Activated B cell treated with CpG ODN at 0.5 μM for 24 hours (primary cell): ENCODE measurements around the gene SFI1. TPM values are rescaled to one million over a fixed set of nuclear protein-coding genes. Genes with fewer than 3 reads are reported as not detected.

Experiments
- ATAC-seq: fragments of 200-7000 bp; cut with Tn5 transposase; one replicate; pipeline ENCODE4 v1.10.0; 2021; ENCODE audit warnings: low read depth, mild to moderate bottlenecking, moderate library complexity
- CTCF ChIA-PET: fragments of 350-600 bp; sonication (Branson Sonifier 250); formaldehyde crosslinking; loops from one replicate; lab custom pipeline; 2021; ENCODE audit warnings: antibody characterized with exemption; lab: Charles Lee
- POLR2A ChIA-PET: fragments of 350-600 bp; sonication (Branson Sonifier 250); formaldehyde crosslinking; loops from one replicate; lab custom pipeline; 2021; ENCODE audit warnings: antibody characterized with exemption; lab: Charles Lee
- DNase-seq: peaks from one replicate; pipeline ENCODE4 v3.0.0; 2022
- H3K27ac Mint-ChIP-seq: one replicate; pipeline ENCODE4 v1.8.0; 2020; ENCODE audit warnings: mixed read lengths
- H3K27me3 Mint-ChIP-seq: one replicate; pipeline ENCODE4 v1.8.0; 2021; ENCODE audit warnings: mixed read lengths
- H3K36me3 Mint-ChIP-seq: one replicate; pipeline ENCODE4 v1.8.0; 2021; ENCODE audit warnings: low read depth, mixed read lengths
- H3K4me1 Mint-ChIP-seq: one replicate; pipeline ENCODE4 v1.8.0; 2021; ENCODE audit warnings: mixed read lengths
- H3K4me3 Mint-ChIP-seq: one replicate; pipeline ENCODE4 v1.8.0; 2020; ENCODE audit warnings: mild to moderate bottlenecking, mixed read lengths
- H3K9me3 Mint-ChIP-seq: one replicate; pipeline ENCODE4 v1.8.0; 2020; ENCODE audit warnings: mixed read lengths
- CTCF ChIP-seq: fragments of 200-600 bp; IDR thresholded peaks from one replicate; pipeline ENCODE4 v1.8.0; 2022; ENCODE audit warnings: antibody characterized with exemption, mild to moderate bottlenecking
- intact Hi-C: fragments of 100-400 bp; cut with micrococcal nuclease; formaldehyde crosslinking; loops from one replicate; pipeline ENCODE4 v1.15.1; 2024
- total RNA-seq: library from RNA; stranded (reverse); gene quantifications from 2 replicates; pipeline ENCODE4 v1.2.3, GENCODE V29; 2022

SFI1 gene
- 110 and 126 TPM in 2 replicates for total RNA-seq

GRCh38 chr22:31496007-31496734, at the start of gene SFI1:
SFI1 (plus strand) TSS chr22:31496536; CDS start chr22:31508285, 11,749 bp downstream.
- Mint-ChIP-seq H3K4me1 (peaks cover 42% of the 10 kb centered on the region), H3K4me3 (peak within 1 kb of the TSS; percentile 95), H3K9me3 (no peaks in the 10 kb centered on the region), H3K27ac (peak within 1 kb of the TSS; percentile 97), H3K36me3 (peaks cover 12% of the 10 kb centered on the region), H3K27me3 (no peaks in the 10 kb centered on the region)
- ChIA-PET CTCF (interaction anchor here (0.7 to 0.8 kb wide), 2 partner anchors 28 to 44 kb away, joined by 3 read pairs; no protein-coding TSS in a partner anchor), POLR2A (interaction anchor here (0.6 to 1.7 kb wide), 7 partner anchors 15 to 450 kb away, joined by 3 to 4 read pairs (median 3); partner anchors contain the start of gene DRG1)
- intact Hi-C loops = loop anchor here (1.0 to 10.0 kb wide), 9 partner anchors 19 to 981 kb away; partner anchors contain the start of genes DRG1, SMTN and YWHAH
- DNase-seq (peak; percentile 96), ATAC-seq (peak; percentile 83)
- TF ChIP-seq CTCF = no peak

GRCh38 chr22:31446767-31447166, 49.6 kb upstream of the SFI1 start:
- intact Hi-C loops = no loop called here
- TF ChIP-seq CTCF = no peak
- H3K4me3 Mint-ChIP-seq = no peak overlapping the region
- no peaks in the 10 kb centered on the region for H3K27me3 Mint-ChIP-seq
- DNase-seq (no peak), ATAC-seq (no peak)
- peaks cover 18% of the 10 kb centered on the region for H3K4me1 Mint-ChIP-seq
- H3K36me3 Mint-ChIP-seq = peaks cover 69% of the 10 kb centered on the region
- no peaks in the 10 kb centered on the region for H3K9me3 Mint-ChIP-seq
- no peak overlapping the region for H3K27ac Mint-ChIP-seq
- CTCF ChIA-PET = no interaction called here
- POLR2A ChIA-PET = interaction anchor here (0.7 kb wide), 1 partner anchor 1693 kb away, joined by 3 read pairs; no protein-coding TSS in a partner anchor

- H3K9me3 Mint-ChIP-seq = no peaks in the 10 kb centered on the region
- no peak overlapping the region for H3K4me3 Mint-ChIP-seq
- no peak for TF ChIP-seq CTCF
- no peak overlapping the region for H3K27ac Mint-ChIP-seq
- ATAC-seq = no peak
- H3K36me3 Mint-ChIP-seq = peaks cover 68% of the 10 kb centered on the region
- ChIA-PET CTCF (interaction anchor here (1.3 kb wide), 1 partner anchor 18 kb away, joined by 3 read pairs; no protein-coding TSS in a partner anchor), POLR2A (no interaction called here)
- H3K4me1 Mint-ChIP-seq = peaks cover 21% of the 10 kb centered on the region
- intact Hi-C loops = no loop called here
- no peaks in the 10 kb centered on the region for H3K27me3 Mint-ChIP-seq
- DNase-seq = no peak
Measured at GRCh38 chr22:31447337-31447736, 49.0 kb upstream of the SFI1 start.

GRCh38 chr22:31448382-31448781, 48.0 kb upstream of the SFI1 start:
- no peak for TF ChIP-seq CTCF
- no peaks in the 10 kb centered on the region for H3K27me3 Mint-ChIP-seq
- no peak overlapping the region for H3K4me3 Mint-ChIP-seq
- no peak overlapping the region for H3K27ac Mint-ChIP-seq
- ChIA-PET CTCF (interaction anchor here (0.9 to 2.1 kb wide), 4 partner anchors 11 to 185 kb away, joined by 3 to 6 read pairs (median 4); no protein-coding TSS in a partner anchor), POLR2A (no interaction called here)
- no peak for ATAC-seq
- H3K36me3 Mint-ChIP-seq = peaks cover 66% of the 10 kb centered on the region
- no peak for DNase-seq
- H3K9me3 Mint-ChIP-seq = no peaks in the 10 kb centered on the region
- H3K4me1 Mint-ChIP-seq = peaks cover 21% of the 10 kb centered on the region
- intact Hi-C loops = no loop called here

GRCh38 chr22:31449506-31449905, 46.8 kb upstream of the SFI1 start:
- H3K9me3 Mint-ChIP-seq = no peaks in the 10 kb centered on the region
- no peak for DNase-seq
- ChIA-PET CTCF (interaction anchor here (1.5 to 2.1 kb wide), 2 partner anchors 12 to 184 kb away, joined by 4 to 6 read pairs; no protein-coding TSS in a partner anchor), POLR2A (interaction anchor here (0.9 to 1.3 kb wide), 2 partner anchors 9 to 12 kb away, joined by 3 to 14 read pairs; no protein-coding TSS in a partner anchor)
- no peak for TF ChIP-seq CTCF
- no peak for ATAC-seq
- H3K36me3 Mint-ChIP-seq = peaks cover 65% of the 10 kb centered on the region
- H3K4me3 Mint-ChIP-seq = no peak overlapping the region
- H3K4me1 Mint-ChIP-seq = peaks cover 21% of the 10 kb centered on the region
- intact Hi-C loops = no loop called here
- peak overlapping the region; percentile 74 for H3K27ac Mint-ChIP-seq
- H3K27me3 Mint-ChIP-seq = no peaks in the 10 kb centered on the region
